GM23338 (cell line): ENCODE data around the gene PPP1R37. TPM values are rescaled to one million over a fixed set of nuclear protein-coding genes. Genes with fewer than 3 reads are reported as not detected.

ENCODE experiments used
- ATAC-seq: fragments of 200-7000 bp; cut with Tn5 transposase; 3 replicates; pipeline ENCODE4 v1.9.1; 2020
- DNase-seq: peaks from one replicate; pipeline ENCODE4 v3.0.0-alpha.2; 2015; ENCODE audit warnings: low spot score
- H2AFZ ChIP-seq: fragments of 200-600 bp; sonication (generic); 2 replicates; pipeline ENCODE4 v1.8.0; 2016; ENCODE audit warnings: antibody characterized with exemption, mild to moderate bottlenecking, moderate library complexity
- H3F3A ChIP-seq: fragments of 200-600 bp; sonication (generic); replicated peaks from 2 replicates; pipeline ENCODE4 v1.8.0; 2017; ENCODE audit warnings: antibody characterized with exemption, mixed run types, low read depth
- H3K27ac ChIP-seq: fragments of 200-600 bp; sonication (generic); 2 replicates; pipeline ENCODE4 v1.6.1; 2016; ENCODE audit warnings: low read depth
- H3K27me3 ChIP-seq: fragments of 200-600 bp; sonication (generic); 2 replicates; pipeline ENCODE4 v1.8.0; 2016; ENCODE audit warnings: mild to moderate bottlenecking, mixed run types, moderate library complexity; ENCODE audit not compliant: insufficient read depth
- H3K36me3 ChIP-seq: fragments of 200-600 bp; sonication (generic); 2 replicates; pipeline ENCODE4 v1.8.0; 2016; ENCODE audit warnings: mild to moderate bottlenecking; ENCODE audit not compliant: insufficient read depth
- H3K4me1 ChIP-seq: fragments of 200-600 bp; sonication (generic); 2 replicates; pipeline ENCODE4 v1.8.0; 2016; ENCODE audit warnings: mild to moderate bottlenecking, moderate library complexity; ENCODE audit not compliant: insufficient read depth
- H3K4me2 ChIP-seq: fragments of 200-600 bp; sonication (generic); 2 replicates; pipeline ENCODE4 v1.7.1; 2017; ENCODE audit warnings: mixed run types
- H3K4me3 ChIP-seq: fragments of 200-600 bp; sonication (generic); 2 replicates; pipeline ENCODE4 v1.6.1; 2016; ENCODE audit warnings: mixed run types
- H3K79me2 ChIP-seq: fragments of 200-600 bp; sonication (generic); replicated peaks from 2 replicates; pipeline ENCODE4 v1.8.0; 2017; ENCODE audit warnings: mild to moderate bottlenecking; ENCODE audit not compliant: insufficient read depth
- H3K9me2 ChIP-seq: fragments of 200-600 bp; sonication (generic); 2 replicates; pipeline ENCODE4 v1.8.0; 2017; ENCODE audit not compliant: insufficient read depth
- H4K20me1 ChIP-seq: fragments of 200-600 bp; sonication (generic); replicated peaks from 2 replicates; pipeline ENCODE4 v1.8.0; 2017; ENCODE audit warnings: mild to moderate bottlenecking; ENCODE audit not compliant: insufficient read depth
- H3K27ac Mint-ChIP-seq: 2 replicates; pipeline ENCODE4 v1.8.0; 2020; ENCODE audit warnings: inconsistent platforms, mild to moderate bottlenecking, moderate library complexity, mixed read lengths
- H3K27me3 Mint-ChIP-seq: 3 replicates; pipeline ENCODE4 v1.8.0; 2022; ENCODE audit warnings: low read depth, mild to moderate bottlenecking, moderate library complexity, mixed read lengths, inconsistent platforms; ENCODE audit not compliant: insufficient read depth, poor library complexity
- H3K36me3 Mint-ChIP-seq: 3 replicates; pipeline ENCODE4 v1.8.0; 2021; ENCODE audit warnings: low read depth, mild to moderate bottlenecking, inconsistent platforms, moderate library complexity, mixed read lengths
- H3K4me1 Mint-ChIP-seq: 3 replicates; pipeline ENCODE4 v1.8.0; 2020; ENCODE audit warnings: mild to moderate bottlenecking, inconsistent platforms, mixed read lengths
- H3K4me3 Mint-ChIP-seq: 3 replicates; pipeline ENCODE4 v1.8.0; 2021; ENCODE audit warnings: moderate library complexity, mild to moderate bottlenecking, inconsistent platforms, mixed read lengths
- H3K9me3 Mint-ChIP-seq: 3 replicates; pipeline ENCODE4 v1.8.0; 2020; ENCODE audit warnings: moderate library complexity, mild to moderate bottlenecking, inconsistent platforms, mixed read lengths
- CREB1 ChIP-seq: fragments of 250-450 bp; sonication (Bioruptor Pico); IDR thresholded peaks from 2 replicates; pipeline ENCODE4 v1.5.0; 2020; ENCODE audit warnings: low read depth, mild to moderate bottlenecking, moderate library complexity
- CTCF ChIP-seq, 2 experiments: fragments of 200-600 bp in 1 of 2; sonication (generic) in 1 of 2; conservative IDR thresholded peaks; 2 replicates each; pipeline versions ENCODE4 v1.5.1 to v1.6.1; 2016 to 2017; ENCODE audit warnings: antibody characterized with exemption in 2 of 2, low read depth in 2 of 2, mild to moderate bottlenecking in 2 of 2, moderate library complexity in 1 of 2
- EZH2 ChIP-seq: fragments of 200-600 bp; sonication (generic); IDR thresholded peaks from one replicate; pipeline ENCODE4 v1.8.0; 2017; ENCODE audit warnings: antibody characterized with exemption, mild to moderate bottlenecking, low read depth; ENCODE audit not compliant: unreplicated experiment
- EZH2phosphoT487 ChIP-seq: fragments of 200-600 bp; sonication (generic); IDR thresholded peaks from one replicate; pipeline ENCODE4 v1.8.1; 2018; ENCODE audit warnings: antibody characterized with exemption; ENCODE audit not compliant: unreplicated experiment
- JUNB ChIP-seq: IDR thresholded peaks from one replicate; pipeline ENCODE4 v1.6.1; 2016; ENCODE audit warnings: antibody characterized with exemption; ENCODE audit not compliant: unreplicated experiment
- POLR2AphosphoS5 ChIP-seq: IDR thresholded peaks from 2 replicates; pipeline ENCODE4 v1.6.1; 2016; ENCODE audit warnings: antibody characterized with exemption, low read depth
- STAT1 ChIP-seq: IDR thresholded peaks from one replicate; pipeline ENCODE4 v1.6.1; 2016; ENCODE audit warnings: antibody characterized with exemption; ENCODE audit not compliant: unreplicated experiment
- polyA plus RNA-seq: library from polyadenylated mRNA; unstranded; fragments of >200 nt; fragmentation: Nextera tagmentation; extraction: Ambion mirVana; gene quantifications from 2 replicates; pipeline ENCODE4 v1.2.1, GENCODE V29; 2016
- total RNA-seq: library from RNA; depleted of rRNA; stranded (reverse); fragments of >200 nt; shearing (Covaris generic); gene quantifications from 2 replicates; pipeline ENCODE4 v1.2.3, GENCODE V29; 2014
- TF ChIP-seq, protein P1 (sequence below): fragments of 250-450 bp; sonication (Bioruptor Pico); IDR thresholded peaks from 2 replicates; pipeline ENCODE4 v1.5.0; 2020; ENCODE audit warnings: mild to moderate bottlenecking, moderate library complexity
- TF ChIP-seq, protein P2 (sequence below): IDR thresholded peaks from one replicate; pipeline ENCODE4 v1.6.1; 2018; ENCODE audit warnings: antibody characterized with exemption; ENCODE audit not compliant: unreplicated experiment

The PPP1R37 gene
- total and polyA plus RNA-seq, 2 experiments from 2014 or later, result 6.9 to 47.2 TPM

GRCh38 chr19:45075301-45076028, 17.5 kb upstream of the PPP1R37 start:
- 0 out of 2 replicates have a peak overlapping the region, but pooled peaks have one; percentile 36 for H3K27ac Mint-ChIP-seq
- ATAC-seq (peak; percentile 39), DNase-seq (peak; percentile 88)
- no peaks in the 10 kb centered on the region for H3K9me3 Mint-ChIP-seq
- H3K27me3 ChIP-seq, result no peaks in the 10 kb centered on the region
- TF ChIP-seq STAT1 (no peak), CREB1 (CRISPR knock-in tag) (no peak), POLR2AphosphoS5 (peak; percentile 52), CTCF (conservative IDR thresholded peaks at IDR 0.05; ENCODE audit: low read depth in 2 of 2) (no peak), JUNB (no peak), EZH2 (no peak), EZH2phosphoT487 (no peak)
- TF ChIP-seq, protein P1, sequence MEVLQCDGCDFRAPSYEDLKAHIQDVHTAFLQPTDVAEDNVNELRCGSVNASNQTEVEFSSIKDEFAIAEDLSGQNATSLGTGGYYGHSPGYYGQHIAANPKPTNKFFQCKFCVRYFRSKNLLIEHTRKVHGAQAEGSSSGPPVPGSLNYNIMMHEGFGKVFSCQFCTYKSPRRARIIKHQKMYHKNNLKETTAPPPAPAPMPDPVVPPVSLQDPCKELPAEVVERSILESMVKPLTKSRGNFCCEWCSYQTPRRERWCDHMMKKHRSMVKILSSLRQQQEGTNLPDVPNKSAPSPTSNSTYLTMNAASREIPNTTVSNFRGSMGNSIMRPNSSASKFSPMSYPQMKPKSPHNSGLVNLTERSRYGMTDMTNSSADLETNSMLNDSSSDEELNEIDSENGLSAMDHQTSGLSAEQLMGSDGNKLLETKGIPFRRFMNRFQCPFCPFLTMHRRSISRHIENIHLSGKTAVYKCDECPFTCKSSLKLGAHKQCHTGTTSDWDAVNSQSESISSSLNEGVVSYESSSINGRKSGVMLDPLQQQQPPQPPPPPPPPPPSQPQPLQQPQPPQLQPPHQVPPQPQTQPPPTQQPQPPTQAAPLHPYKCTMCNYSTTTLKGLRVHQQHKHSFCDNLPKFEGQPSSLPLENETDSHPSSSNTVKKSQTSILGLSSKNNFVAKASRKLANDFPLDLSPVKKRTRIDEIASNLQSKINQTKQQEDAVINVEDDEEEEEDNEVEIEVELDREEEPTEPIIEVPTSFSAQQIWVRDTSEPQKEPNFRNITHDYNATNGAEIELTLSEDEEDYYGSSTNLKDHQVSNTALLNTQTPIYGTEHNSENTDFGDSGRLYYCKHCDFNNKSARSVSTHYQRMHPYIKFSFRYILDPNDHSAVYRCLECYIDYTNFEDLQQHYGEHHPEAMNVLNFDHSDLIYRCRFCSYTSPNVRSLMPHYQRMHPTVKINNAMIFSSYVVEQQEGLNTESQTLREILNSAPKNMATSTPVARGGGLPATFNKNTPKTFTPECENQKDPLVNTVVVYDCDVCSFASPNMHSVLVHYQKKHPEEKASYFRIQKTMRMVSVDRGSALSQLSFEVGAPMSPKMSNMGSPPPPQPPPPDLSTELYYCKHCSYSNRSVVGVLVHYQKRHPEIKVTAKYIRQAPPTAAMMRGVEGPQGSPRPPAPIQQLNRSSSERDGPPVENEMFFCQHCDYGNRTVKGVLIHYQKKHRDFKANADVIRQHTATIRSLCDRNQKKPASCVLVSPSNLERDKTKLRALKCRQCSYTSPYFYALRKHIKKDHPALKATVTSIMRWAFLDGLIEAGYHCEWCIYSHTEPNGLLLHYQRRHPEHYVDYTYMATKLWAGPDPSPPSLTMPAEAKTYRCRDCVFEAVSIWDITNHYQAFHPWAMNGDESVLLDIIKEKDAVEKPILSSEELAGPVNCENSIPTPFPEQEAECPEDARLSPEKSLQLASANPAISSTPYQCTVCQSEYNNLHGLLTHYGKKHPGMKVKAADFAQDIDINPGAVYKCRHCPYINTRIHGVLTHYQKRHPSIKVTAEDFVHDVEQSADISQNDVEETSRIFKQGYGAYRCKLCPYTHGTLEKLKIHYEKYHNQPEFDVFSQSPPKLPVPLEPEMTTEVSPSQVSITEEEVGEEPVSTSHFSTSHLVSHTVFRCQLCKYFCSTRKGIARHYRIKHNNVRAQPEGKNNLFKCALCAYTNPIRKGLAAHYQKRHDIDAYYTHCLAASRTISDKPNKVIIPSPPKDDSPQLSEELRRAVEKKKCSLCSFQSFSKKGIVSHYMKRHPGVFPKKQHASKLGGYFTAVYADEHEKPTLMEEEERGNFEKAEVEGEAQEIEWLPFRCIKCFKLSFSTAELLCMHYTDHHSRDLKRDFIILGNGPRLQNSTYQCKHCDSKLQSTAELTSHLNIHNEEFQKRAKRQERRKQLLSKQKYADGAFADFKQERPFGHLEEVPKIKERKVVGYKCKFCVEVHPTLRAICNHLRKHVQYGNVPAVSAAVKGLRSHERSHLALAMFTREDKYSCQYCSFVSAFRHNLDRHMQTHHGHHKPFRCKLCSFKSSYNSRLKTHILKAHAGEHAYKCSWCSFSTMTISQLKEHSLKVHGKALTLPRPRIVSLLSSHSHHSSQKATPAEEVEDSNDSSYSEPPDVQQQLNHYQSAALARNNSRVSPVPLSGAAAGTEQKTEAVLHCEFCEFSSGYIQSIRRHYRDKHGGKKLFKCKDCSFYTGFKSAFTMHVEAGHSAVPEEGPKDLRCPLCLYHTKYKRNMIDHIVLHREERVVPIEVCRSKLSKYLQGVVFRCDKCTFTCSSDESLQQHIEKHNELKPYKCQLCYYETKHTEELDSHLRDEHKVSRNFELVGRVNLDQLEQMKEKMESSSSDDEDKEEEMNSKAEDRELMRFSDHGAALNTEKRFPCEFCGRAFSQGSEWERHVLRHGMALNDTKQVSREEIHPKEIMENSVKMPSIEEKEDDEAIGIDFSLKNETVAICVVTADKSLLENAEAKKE, result no peak
- TF ChIP-seq, protein P2, sequence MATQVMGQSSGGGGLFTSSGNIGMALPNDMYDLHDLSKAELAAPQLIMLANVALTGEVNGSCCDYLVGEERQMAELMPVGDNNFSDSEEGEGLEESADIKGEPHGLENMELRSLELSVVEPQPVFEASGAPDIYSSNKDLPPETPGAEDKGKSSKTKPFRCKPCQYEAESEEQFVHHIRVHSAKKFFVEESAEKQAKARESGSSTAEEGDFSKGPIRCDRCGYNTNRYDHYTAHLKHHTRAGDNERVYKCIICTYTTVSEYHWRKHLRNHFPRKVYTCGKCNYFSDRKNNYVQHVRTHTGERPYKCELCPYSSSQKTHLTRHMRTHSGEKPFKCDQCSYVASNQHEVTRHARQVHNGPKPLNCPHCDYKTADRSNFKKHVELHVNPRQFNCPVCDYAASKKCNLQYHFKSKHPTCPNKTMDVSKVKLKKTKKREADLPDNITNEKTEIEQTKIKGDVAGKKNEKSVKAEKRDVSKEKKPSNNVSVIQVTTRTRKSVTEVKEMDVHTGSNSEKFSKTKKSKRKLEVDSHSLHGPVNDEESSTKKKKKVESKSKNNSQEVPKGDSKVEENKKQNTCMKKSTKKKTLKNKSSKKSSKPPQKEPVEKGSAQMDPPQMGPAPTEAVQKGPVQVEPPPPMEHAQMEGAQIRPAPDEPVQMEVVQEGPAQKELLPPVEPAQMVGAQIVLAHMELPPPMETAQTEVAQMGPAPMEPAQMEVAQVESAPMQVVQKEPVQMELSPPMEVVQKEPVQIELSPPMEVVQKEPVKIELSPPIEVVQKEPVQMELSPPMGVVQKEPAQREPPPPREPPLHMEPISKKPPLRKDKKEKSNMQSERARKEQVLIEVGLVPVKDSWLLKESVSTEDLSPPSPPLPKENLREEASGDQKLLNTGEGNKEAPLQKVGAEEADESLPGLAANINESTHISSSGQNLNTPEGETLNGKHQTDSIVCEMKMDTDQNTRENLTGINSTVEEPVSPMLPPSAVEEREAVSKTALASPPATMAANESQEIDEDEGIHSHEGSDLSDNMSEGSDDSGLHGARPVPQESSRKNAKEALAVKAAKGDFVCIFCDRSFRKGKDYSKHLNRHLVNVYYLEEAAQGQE, result no peak
- H3K4me3 ChIP-seq, result peak overlapping the region; percentile 85
- peaks cover 28% of the 10 kb centered on the region for H3K4me1 Mint-ChIP-seq
- H3K79me2 ChIP-seq, result peaks cover 43% of the 10 kb centered on the region
- peak overlapping the region; percentile 98 for H3K4me2 ChIP-seq
- peaks cover 18% of the 10 kb centered on the region for H3K36me3 Mint-ChIP-seq
- no peaks in the 10 kb centered on the region for H3K36me3 ChIP-seq
- peaks cover 40% of the 10 kb centered on the region for H3K4me1 ChIP-seq
- H3K27ac ChIP-seq, result peak overlapping the region; percentile 70; the same call in 1 of the 2 replicates
- no peak overlapping the region for H2AFZ ChIP-seq
- peak overlapping the region; percentile 85 for H3K4me3 Mint-ChIP-seq
- H4K20me1 ChIP-seq, result peaks cover 13% of the 10 kb centered on the region
- peaks cover 9% of the 10 kb centered on the region for H3K27me3 Mint-ChIP-seq
- peaks cover 38% of the 10 kb centered on the region for H3F3A ChIP-seq
- H3K9me2 ChIP-seq, result no peaks in the 10 kb centered on the region
